ENCODE results near the gene GRID2. TPM values are rescaled to one million over a fixed set of nuclear protein-coding genes. Genes with fewer than 3 reads are reported as not detected.

Gene GRID2
- total RNA-seq, 3 donors from 2014 or later, result 0.44 TPM; not detected in 2

GRCh38 chr4:93157986-93158385 is 854.2 kb downstream of the GRID2 start:
- ATAC-seq (no peak), DNase-seq (no peak)
- Histone ChIP-seq H3K9me3 (no peaks in the 10 kb centered on the region), H3K36me3 (ENCODE audit: low read depth) (no peaks in the 10 kb centered on the region), H3K4me3 (no peak overlapping the region), H3K4me1 (ENCODE audit: low read depth) (no peaks in the 10 kb centered on the region)
- TF ChIP-seq, protein P1, sequence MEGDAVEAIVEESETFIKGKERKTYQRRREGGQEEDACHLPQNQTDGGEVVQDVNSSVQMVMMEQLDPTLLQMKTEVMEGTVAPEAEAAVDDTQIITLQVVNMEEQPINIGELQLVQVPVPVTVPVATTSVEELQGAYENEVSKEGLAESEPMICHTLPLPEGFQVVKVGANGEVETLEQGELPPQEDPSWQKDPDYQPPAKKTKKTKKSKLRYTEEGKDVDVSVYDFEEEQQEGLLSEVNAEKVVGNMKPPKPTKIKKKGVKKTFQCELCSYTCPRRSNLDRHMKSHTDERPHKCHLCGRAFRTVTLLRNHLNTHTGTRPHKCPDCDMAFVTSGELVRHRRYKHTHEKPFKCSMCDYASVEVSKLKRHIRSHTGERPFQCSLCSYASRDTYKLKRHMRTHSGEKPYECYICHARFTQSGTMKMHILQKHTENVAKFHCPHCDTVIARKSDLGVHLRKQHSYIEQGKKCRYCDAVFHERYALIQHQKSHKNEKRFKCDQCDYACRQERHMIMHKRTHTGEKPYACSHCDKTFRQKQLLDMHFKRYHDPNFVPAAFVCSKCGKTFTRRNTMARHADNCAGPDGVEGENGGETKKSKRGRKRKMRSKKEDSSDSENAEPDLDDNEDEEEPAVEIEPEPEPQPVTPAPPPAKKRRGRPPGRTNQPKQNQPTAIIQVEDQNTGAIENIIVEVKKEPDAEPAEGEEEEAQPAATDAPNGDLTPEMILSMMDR (IDR thresholded peaks at IDR 0.05), result no peak
- intact Hi-C loops (cut with DNase I, micrococcal nuclease), result no loop called here

GRCh38 chr4:93168053-93168452 is 864.3 kb downstream of the GRID2 start:
- ATAC-seq (no peak), DNase-seq (no peak)
- no peaks in the 10 kb centered on the region for H3K4me1 ChIP-seq (ENCODE audit: low read depth)
- H3K4me3 ChIP-seq, result no peak overlapping the region
- TF ChIP-seq, protein P1 (IDR thresholded peaks at IDR 0.05), result no peak
- H3K36me3 ChIP-seq (ENCODE audit: low read depth), result no peaks in the 10 kb centered on the region
- intact Hi-C loops (cut with DNase I, micrococcal nuclease), result no loop called here
- no peaks in the 10 kb centered on the region for H3K9me3 ChIP-seq

- no peaks in the 10 kb centered on the region for H3K9me3 ChIP-seq
- H3K4me1 ChIP-seq (ENCODE audit: low read depth), result no peaks in the 10 kb centered on the region
- ATAC-seq (no peak), DNase-seq (no peak)
- H3K36me3 ChIP-seq (ENCODE audit: low read depth), result no peaks in the 10 kb centered on the region
- no peak overlapping the region for H3K4me3 ChIP-seq
- intact Hi-C loops (cut with DNase I, micrococcal nuclease), result no loop called here
- TF ChIP-seq, protein P1 (IDR thresholded peaks at IDR 0.05), result no peak
These were observed 866.2 kb downstream of the GRID2 start for GRCh38 chr4:93169966-93170365.

GRCh38 chr4:93174598-93174997 is 870.8 kb downstream of the GRID2 start:
- intact Hi-C loops (cut with DNase I, micrococcal nuclease), result no loop called here
- Histone ChIP-seq H3K4me1 (ENCODE audit: low read depth) (no peaks in the 10 kb centered on the region), H3K9me3 (no peaks in the 10 kb centered on the region), H3K4me3 (no peak overlapping the region), H3K36me3 (ENCODE audit: low read depth) (no peaks in the 10 kb centered on the region)
- DNase-seq, result no peak
- no peak for ATAC-seq
- TF ChIP-seq, protein P1 (IDR thresholded peaks at IDR 0.05), result no peak

DNA sequence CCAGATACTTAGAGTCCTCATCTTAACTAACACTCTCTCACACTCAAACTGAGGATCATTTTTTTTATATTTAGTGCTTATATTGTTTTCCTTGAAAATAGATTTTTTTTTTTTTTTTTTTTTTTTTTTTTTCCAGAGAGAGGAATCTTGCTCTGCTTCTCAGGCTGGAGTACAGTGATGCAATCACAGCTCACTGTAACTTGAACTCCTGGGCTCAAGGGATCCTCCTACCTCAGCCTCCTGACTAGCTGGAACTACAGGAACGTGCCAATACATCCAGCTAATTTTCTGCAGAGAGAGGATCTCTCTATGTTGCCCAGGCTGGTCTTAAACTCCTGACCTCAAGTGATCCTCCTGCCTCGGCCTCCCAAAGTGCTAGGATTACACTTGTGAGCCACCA is 874.5 kb downstream of the GRID2 start:
- DNase-seq (no peak), ATAC-seq (no peak)
- no peaks in the 10 kb centered on the region for H3K9me3 ChIP-seq
- TF ChIP-seq, protein P1 (IDR thresholded peaks at IDR 0.05), result no peak
- intact Hi-C loops (cut with DNase I, micrococcal nuclease), result no loop called here
- H3K4me1 ChIP-seq (ENCODE audit: low read depth), result no peaks in the 10 kb centered on the region
- H3K4me3 ChIP-seq, result no peak overlapping the region
- H3K36me3 ChIP-seq (ENCODE audit: low read depth), result no peaks in the 10 kb centered on the region

DNA sequence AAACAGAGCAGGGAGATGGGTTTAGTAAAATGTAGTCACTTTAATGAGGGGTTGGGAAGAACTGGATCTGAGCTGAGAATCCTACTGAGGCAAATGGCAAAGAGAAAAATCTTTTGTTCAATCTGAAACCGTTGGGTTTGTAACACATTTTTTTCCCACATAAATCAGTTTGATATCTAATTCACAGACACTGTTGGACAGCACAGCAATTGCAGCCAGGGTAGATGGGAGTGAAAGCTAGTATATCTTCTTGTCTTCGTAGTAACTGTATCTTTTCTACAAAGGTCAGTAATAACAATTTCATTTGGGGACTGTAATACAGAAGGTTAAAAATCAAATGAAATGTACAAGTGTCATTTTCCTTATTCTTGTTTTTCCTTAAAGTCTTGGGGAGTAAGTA is 875.3 kb downstream of the GRID2 start:
- DNase-seq, result no peak
- TF ChIP-seq, protein P1 (IDR thresholded peaks at IDR 0.05), result no peak
- intact Hi-C loops (cut with DNase I, micrococcal nuclease), result no loop called here
- ATAC-seq, result no peak
- H3K4me3 ChIP-seq, result no peak overlapping the region
- no peaks in the 10 kb centered on the region for H3K36me3 ChIP-seq (ENCODE audit: low read depth)
- H3K4me1 ChIP-seq (ENCODE audit: low read depth), result no peaks in the 10 kb centered on the region
- no peaks in the 10 kb centered on the region for H3K9me3 ChIP-seq

All from mucosa of descending colon (tissue), 3 donors.